ENCODE data around the gene RAB44. TPM values are rescaled to one million over a fixed set of nuclear protein-coding genes. Genes with fewer than 3 reads are reported as not detected.
A peak's percentile ranks its signal among the peaks of the same experiment; 100 is the strongest.

The RAB44 gene
- total RNA-seq, 2 donors from 2014 or later, result 0.05 to 0.12 TPM

- DNase-seq, result no peak
- intact Hi-C loops (cut with DNase I), result loop anchor here (5.0 to 10.0 kb wide), 3 partner anchors 62 to 259 kb away; no protein-coding TSS in a partner anchor
- no peak for ATAC-seq
Observed at GRCh38 chr6:36683656-36684446, 13.8 kb upstream of the RAB44 start.

- ATAC-seq, result no peak
- no peak for DNase-seq
- intact Hi-C loops (cut with DNase I), result loop anchor here (5.0 to 10.0 kb wide), 3 partner anchors 62 to 260 kb away; no protein-coding TSS in a partner anchor
Observed at GRCh38 chr6:36684447-36684812, 13.2 kb upstream of the RAB44 start.

DNA sequence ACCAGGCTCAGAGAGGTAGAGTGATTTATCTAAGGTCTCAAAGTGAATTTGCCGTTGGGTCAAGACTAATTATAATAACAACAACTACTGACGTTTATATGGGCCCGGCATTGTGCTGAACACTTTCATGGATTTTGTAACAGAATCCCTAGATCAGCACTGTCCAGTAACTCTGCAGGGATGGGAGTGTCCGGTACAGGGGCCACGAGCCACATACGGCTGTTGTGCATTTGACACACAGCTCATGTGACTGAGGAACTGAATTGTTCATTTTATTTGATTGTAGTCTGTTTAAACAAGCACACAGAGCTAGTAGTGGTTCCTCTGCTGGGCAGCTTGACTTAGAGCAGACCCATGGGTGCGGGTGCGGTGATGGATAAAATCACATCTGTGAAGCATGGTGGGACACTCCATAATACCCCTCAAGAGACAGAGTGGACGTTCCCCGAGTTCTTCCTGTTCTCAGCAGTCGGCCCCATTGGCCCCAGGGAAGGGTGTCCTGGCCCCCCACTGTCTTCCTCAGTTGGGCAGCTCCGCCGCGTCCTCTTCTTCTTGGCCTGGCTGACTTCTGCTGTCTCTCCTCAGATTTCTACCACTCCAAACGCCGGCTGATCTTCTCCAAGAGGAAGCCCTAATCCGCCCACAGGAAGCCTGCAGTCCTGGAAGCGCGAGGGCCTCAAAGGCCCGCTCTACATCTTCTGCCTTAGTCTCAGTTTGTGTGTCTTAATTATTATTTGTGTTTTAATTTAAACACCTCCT, 12.3 kb upstream of the RAB44 start:
- intact Hi-C loops (cut with DNase I), result loop anchor here in 1 of 2 donors (5.0 to 10.0 kb wide), 3 partner anchors 37 to 261 kb away; no protein-coding TSS in a partner anchor
- no peak for DNase-seq
- ATAC-seq, result no peak

DNA sequence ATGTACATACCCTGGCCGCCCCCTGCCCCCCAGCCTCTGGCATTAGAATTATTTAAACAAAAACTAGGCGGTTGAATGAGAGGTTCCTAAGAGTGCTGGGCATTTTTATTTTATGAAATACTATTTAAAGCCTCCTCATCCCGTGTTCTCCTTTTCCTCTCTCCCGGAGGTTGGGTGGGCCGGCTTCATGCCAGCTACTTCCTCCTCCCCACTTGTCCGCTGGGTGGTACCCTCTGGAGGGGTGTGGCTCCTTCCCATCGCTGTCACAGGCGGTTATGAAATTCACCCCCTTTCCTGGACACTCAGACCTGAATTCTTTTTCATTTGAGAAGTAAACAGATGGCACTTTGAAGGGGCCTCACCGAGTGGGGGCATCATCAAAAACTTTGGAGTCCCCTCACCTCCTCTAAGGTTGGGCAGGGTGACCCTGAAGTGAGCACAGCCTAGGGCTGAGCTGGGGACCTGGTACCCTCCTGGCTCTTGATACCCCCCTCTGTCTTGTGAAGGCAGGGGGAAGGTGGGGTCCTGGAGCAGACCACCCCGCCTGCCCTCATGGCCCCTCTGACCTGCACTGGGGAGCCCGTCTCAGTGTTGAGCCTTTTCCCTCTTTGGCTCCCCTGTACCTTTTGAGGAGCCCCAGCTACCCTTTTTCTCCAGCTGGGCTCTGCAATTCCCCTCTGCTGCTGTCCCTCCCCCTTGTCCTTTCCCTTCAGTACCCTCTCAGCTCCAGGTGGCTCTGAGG, 11.5 kb upstream of the RAB44 start:
- intact Hi-C loops (cut with DNase I), result loop anchor here in 1 of 2 donors (5.0 to 10.0 kb wide), 3 partner anchors 36 to 261 kb away; no protein-coding TSS in a partner anchor
- ATAC-seq (peak in 1 of 2 donors; percentile 5), DNase-seq (peak; percentile 56)

- ATAC-seq (no peak), DNase-seq (no peak)
- intact Hi-C loops (cut with DNase I), result loop anchor here in 1 of 2 donors (5.0 to 10.0 kb wide), 3 partner anchors 35 to 262 kb away; no protein-coding TSS in a partner anchor
Observed at GRCh38 chr6:36686668-36687513, 10.7 kb upstream of the RAB44 start.

GRCh38 chr6:36688063-36688738, 9.4 kb upstream of the RAB44 start:
- ATAC-seq (no peak), DNase-seq (no peak)
- intact Hi-C loops (cut with DNase I), result loop anchor here in 1 of 2 donors (5.0 to 10.0 kb wide), 3 partner anchors 34 to 263 kb away; no protein-coding TSS in a partner anchor

DNA sequence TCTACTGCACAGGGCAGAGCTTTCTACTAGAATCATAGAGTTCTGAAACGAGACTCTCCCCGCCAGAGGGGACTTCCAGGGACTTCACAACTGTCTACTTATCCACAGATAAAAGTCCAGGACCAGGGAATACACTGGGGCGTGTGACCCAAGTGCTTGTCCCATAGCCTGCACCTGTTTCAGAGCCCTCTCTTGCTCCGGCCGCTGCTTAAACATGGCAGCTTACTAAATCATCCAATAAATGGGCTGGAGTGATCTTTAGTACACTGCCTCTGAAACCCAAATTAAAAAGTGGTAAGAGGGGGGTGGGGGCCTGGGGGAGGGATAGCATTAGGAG, 8.9 kb upstream of the RAB44 start:
- ATAC-seq, result no peak

DNA sequence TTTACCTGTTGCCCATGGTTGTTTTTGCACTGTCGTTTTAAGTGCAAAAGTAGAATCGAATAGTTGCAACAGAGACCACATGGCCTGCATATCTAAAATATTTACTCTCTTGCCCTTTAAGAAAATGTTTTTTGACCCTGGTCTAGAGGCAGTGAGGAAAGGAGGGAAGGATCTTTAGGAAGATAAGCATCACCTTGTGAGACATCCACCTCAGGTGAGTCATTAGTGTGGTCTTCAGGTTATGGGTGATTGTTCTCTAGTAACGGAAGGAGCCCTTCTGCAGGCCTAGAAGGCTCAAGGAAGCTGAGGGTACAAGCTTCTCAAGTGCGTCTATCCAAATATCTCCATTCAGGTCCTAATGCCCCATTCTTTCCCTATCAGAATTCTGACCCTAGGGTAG, 6.6 kb upstream of the RAB44 start:
- intact Hi-C loops (cut with DNase I), result no loop called here

More for the DNA sequence above, 8.9 kb upstream of the RAB44 start:
- DNase-seq, result no peak
- intact Hi-C loops (cut with DNase I), result loop anchor here in 1 of 2 donors (5.0 to 10.0 kb wide), 3 partner anchors 34 to 264 kb away; no protein-coding TSS in a partner anchor

DNA sequence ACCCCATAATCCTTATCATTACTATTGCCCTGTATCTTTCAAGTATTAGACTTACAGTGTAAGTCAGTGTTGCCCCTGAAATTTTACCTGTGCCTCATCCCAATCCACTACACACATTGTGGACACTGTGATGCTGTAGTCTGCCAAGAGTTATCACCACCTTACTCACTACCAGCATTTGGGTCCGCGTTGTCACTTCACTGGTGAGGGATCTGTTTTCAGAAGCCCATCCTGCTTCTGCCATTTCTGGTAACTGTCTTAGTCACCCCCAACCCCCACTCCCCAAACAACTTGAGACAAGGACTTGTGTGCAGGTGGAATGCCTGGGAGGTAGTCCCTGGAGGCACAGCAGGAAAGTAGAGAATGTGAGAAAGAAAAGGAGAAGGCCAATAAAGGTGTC, 6.0 kb upstream of the RAB44 start:
- intact Hi-C loops (cut with DNase I), result no loop called here
- no peak for ATAC-seq
- no peak for DNase-seq

More for the DNA sequence above, 6.6 kb upstream of the RAB44 start:
- ATAC-seq (no peak), DNase-seq (no peak)

DNA sequence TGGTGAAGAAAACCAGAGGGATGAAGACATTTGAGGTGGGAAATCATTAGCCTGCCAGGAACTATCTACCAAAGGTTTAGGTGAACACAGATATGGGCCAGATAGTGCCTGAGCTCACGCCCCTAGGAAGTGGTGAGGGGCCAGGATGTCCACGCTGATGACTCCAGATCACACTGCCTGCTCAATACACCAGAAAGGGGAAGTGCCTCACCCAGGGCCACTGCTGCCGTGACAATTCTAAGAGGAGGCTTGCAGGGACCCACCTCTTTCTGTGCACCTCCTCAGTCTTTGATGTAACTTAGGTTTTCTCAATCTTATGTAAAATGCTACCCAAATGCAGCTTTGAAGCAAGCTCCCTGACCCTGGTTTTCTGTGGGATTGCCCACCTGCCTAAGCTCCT, 5.4 kb upstream of the RAB44 start:
- DNase-seq (no peak), ATAC-seq (no peak)
- intact Hi-C loops (cut with DNase I), result no loop called here

DNA sequence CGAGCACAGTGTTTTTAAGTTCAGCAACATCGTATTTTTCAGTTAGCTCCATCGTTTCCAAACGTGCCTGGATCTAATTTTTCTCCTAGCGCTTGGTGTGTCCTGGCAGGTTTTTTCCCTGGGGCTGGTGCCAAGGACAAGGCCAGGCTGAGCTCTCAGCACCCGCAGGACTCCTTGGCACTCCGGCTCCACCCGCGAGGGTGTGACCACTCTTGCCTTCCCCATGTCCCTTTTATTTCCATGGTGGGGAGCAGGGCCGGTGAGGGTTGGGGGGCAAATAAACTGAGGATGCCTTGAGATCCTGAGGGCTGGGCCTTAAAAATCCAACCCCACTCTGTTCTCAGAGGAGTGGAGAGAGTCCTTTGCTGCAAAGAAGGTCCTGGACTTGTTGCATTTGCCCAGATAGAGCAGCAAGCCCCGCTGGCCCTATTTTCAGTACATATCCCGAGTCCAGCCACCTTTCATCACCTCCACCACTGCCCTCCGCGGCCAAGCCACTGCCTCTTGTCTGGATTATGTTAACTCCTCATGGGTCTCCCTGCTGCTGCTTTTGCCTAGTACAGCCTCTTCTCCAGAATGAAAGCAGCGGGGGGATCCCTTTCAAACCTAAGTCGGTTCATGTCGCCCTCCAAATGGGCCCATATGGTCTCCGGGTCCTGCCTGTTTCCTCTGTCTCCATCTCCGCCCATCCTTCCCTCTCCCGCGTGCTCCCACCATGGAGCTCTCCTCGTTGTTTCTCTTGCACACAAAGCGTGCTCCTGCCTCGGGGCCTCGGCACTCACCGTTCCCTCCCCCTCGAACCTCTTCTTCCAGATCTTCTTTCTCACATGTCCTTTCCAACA, 4.5 kb upstream of the RAB44 start:
- intact Hi-C loops (cut with DNase I), result no loop called here
- peak; percentile 70 to 81 for ATAC-seq

GRCh38 chr6:36694616-36695015, 3.0 kb upstream of the RAB44 start:
- DNase-seq (no peak), ATAC-seq (no peak)
- intact Hi-C loops (cut with DNase I), result no loop called here

More for the DNA sequence above, 4.5 kb upstream of the RAB44 start:
- DNase-seq, result peak; percentile 48

DNA sequence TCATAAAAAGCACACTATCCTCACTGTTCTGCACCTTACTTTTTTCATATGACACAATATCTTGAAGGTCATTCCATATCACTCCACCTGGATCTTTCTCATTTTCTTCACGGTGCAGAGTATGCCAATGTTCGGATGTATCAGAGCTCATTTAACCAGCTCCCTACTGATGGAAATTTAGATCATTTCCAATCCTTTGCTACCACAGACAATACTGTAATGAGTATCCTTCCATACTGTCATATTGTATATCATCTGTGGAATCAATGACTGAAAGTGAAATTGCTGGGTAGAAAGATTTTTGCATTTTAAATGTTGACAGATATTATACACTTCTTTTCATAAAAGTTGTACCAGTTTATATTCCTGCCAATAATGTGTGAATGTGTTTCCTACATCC, 2.2 kb upstream of the RAB44 start:
- intact Hi-C loops (cut with DNase I), result no loop called here
- no peak for ATAC-seq
- no peak for DNase-seq

- DNase-seq (no peak), ATAC-seq (no peak)
- intact Hi-C loops (cut with DNase I), result no loop called here
Observed at GRCh38 chr6:36698196-36698595, 570 bp downstream of the RAB44 start.

DNA sequence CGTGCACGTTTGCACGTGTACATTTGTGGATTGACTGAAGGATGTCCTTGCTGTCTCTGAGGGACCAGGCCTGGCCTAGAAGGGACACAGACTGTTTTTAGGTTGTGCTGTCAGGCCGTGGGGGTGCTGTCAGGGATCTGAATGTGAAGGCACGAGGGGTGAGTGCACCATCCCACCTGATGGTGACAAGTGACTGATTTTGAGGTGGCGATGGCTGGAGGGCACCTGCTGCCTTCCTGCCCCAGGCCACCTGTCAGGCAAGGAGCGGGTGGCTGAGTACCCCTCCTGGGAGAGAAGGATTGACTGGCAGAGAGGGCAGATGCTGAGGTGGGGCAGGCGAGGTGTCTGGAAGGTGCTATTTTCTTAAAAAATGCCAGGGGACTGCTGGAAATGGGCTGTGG, 1.2 kb downstream of the RAB44 start:
- DNase-seq (no peak), ATAC-seq (no peak)
- intact Hi-C loops (cut with DNase I), result no loop called here

GRCh38 chr6:36699348-36699747, 1.7 kb downstream of the RAB44 start:
- intact Hi-C loops (cut with DNase I), result no loop called here
- no peak for DNase-seq
- ATAC-seq, result peak in 1 of 2 donors; percentile 24
